Progenitor cell of endocrine pancreas (in vitro differentiated cells): ENCODE data around the gene RNF151. TPM values are rescaled to one million over a fixed set of nuclear protein-coding genes. Genes with fewer than 3 reads are reported as not detected.
"Not testable (repeated sequence)": the region's sequence is repeated elsewhere in the genome, so short reads cannot be mapped to it uniquely, and the experiment has no call there.

Experiments
- DNase-seq: peaks from one replicate; pipeline ENCODE4 v3.0.0; 2021; ENCODE audit warnings: low spot score; ENCODE audit not compliant: unreplicated experiment
- H3K27ac Mint-ChIP-seq: 2 replicates; pipeline ENCODE4 v1.8.0; 2021; ENCODE audit warnings: mild to moderate bottlenecking, moderate library complexity, mixed read lengths
- H3K27me3 Mint-ChIP-seq: 2 replicates; pipeline ENCODE4 v1.8.0; 2021; ENCODE audit warnings: mixed read lengths
- H3K36me3 Mint-ChIP-seq: 2 replicates; pipeline ENCODE4 v1.8.0; 2022; ENCODE audit warnings: mixed read lengths; ENCODE audit not compliant: insufficient read depth
- H3K4me1 Mint-ChIP-seq: 2 replicates; pipeline ENCODE4 v1.8.0; 2021; ENCODE audit warnings: low read depth, mixed read lengths
- H3K4me3 Mint-ChIP-seq: 2 replicates; pipeline ENCODE4 v1.8.0; 2021; ENCODE audit warnings: low read depth, mild to moderate bottlenecking, moderate library complexity, mixed read lengths
- H3K9me3 Mint-ChIP-seq: 2 replicates; pipeline ENCODE4 v1.8.0; 2021; ENCODE audit warnings: low read depth, mixed read lengths
- total RNA-seq: library from RNA; stranded (reverse); gene quantifications from 2 replicates; pipeline ENCODE4 v1.2.1, GENCODE V29; 2021
- TF ChIP-seq, protein P1 (sequence below): fragments of 200-600 bp; sonication (generic); IDR thresholded peaks from one replicate; pipeline ENCODE4 v1.5.0; 2021; ENCODE audit warnings: antibody characterized with exemption, mild to moderate bottlenecking; ENCODE audit not compliant: unreplicated experiment

The RNF151 gene
- total RNA-seq, 1 donor from 2014 or later, result not detected

DNA sequence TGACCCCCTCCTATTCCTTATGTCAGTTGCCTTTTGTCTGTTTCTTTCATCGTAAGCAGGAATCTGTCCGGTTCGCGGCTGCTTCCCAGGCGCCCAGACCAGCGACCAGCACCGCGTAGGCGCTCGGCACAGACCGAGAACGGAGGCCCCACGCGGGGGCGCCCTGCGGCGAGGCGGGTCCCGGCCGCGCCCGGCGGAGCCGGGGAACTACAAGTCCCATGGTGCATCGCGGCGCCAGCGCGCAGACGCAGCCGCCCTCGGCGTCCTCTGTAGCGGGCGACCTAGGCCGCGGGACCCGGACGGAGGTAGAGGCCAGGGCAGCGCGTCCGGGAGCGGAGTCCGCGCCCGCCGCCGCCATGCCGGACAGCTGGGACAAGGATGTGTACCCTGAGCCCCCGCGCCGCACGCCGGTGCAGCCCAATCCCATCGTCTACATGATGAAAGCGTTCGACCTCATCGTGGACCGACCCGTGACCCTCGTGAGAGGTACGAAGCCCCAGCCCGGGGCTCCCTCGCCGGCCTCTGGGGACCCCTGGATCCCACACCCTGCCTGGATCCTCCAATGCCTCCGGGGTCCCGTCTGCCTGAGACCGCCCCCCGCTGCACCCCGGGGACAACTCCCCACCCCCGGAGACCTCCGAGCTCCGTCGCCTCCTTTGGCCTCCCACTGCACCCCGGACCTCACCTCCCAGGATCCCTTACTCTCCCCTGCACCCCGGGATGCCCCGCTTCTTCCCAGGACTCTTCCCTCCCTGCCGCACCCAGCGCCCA is 7.2 kb upstream of the RNF151 start, which contains the start of gene NDUFB10:
Gene NDUFB10 (plus strand): TSS at position 270 of the 771 bp plus-strand sequence. CDS start 87 bp downstream, at position 357.
- H3K27ac Mint-ChIP-seq, result peak within 1 kb of the TSS; percentile 90
- no peaks in the 10 kb centered on the region for H3K9me3 Mint-ChIP-seq
- H3K27me3 Mint-ChIP-seq, result peaks cover 3% of the 10 kb centered on the region
- H3K4me3 Mint-ChIP-seq, result peak within 1 kb of the TSS; percentile 88
- TF ChIP-seq, protein P1, sequence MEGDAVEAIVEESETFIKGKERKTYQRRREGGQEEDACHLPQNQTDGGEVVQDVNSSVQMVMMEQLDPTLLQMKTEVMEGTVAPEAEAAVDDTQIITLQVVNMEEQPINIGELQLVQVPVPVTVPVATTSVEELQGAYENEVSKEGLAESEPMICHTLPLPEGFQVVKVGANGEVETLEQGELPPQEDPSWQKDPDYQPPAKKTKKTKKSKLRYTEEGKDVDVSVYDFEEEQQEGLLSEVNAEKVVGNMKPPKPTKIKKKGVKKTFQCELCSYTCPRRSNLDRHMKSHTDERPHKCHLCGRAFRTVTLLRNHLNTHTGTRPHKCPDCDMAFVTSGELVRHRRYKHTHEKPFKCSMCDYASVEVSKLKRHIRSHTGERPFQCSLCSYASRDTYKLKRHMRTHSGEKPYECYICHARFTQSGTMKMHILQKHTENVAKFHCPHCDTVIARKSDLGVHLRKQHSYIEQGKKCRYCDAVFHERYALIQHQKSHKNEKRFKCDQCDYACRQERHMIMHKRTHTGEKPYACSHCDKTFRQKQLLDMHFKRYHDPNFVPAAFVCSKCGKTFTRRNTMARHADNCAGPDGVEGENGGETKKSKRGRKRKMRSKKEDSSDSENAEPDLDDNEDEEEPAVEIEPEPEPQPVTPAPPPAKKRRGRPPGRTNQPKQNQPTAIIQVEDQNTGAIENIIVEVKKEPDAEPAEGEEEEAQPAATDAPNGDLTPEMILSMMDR, result peak; percentile 75
- peaks cover 16% of the 10 kb centered on the region for H3K36me3 Mint-ChIP-seq
- H3K4me1 Mint-ChIP-seq, result peaks cover 25% of the 10 kb centered on the region
- peak; percentile 92 for DNase-seq

DNA sequence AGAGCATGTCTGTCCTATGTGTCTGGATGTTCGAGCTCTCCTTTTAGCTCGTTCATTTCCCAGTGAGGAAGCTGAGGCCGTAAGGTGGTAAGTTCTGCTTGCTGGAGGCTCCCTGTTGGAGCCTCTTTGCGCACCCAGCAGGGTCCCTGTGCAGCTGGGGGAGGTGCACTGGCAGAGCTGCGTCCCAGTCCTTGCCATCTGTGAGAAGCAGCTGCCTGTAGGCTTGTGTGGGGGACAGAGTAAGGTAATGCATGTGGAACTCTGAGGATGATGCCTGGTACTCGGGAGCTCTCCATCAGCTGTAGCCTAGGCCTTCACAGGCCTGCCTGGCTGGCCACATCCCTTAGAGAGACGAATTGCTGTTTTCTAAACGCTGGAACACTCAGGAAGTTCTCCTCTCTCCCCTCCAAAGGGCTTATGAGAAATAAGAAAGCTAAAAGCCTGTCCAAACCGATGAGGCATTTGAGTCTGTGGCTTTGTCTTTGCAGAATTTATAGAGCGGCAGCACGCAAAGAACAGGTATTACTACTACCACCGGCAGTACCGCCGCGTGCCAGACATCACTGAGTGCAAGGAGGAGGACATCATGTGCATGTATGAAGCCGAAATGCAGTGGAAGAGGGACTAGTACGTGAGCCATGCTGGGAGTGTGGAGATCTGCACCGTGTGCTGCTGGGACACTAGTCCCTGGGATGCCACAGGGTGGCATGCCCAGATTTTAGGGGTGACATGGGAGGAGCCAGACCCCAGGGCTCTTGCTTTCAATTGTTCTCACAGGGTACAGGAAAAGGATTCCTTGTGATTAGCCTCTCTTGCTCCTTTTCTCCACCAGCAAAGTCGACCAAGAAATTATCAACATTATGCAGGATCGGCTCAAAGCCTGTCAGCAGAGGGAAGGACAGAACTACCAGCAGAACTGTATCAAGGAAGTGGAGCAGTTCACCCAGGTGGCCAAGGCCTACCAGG is 5.7 kb upstream of the RNF151 start:
- H3K4me1 Mint-ChIP-seq, result peaks cover 30% of the 10 kb centered on the region
- DNase-seq, result no peak
- no peaks in the 10 kb centered on the region for H3K9me3 Mint-ChIP-seq
- TF ChIP-seq, protein P1, result no peak
- H3K36me3 Mint-ChIP-seq, result peaks cover 16% of the 10 kb centered on the region
- H3K4me3 Mint-ChIP-seq, result peak overlapping the region; percentile 88
- H3K27ac Mint-ChIP-seq, result peak overlapping the region; percentile 59
- H3K27me3 Mint-ChIP-seq, result peaks cover 3% of the 10 kb centered on the region

DNA sequence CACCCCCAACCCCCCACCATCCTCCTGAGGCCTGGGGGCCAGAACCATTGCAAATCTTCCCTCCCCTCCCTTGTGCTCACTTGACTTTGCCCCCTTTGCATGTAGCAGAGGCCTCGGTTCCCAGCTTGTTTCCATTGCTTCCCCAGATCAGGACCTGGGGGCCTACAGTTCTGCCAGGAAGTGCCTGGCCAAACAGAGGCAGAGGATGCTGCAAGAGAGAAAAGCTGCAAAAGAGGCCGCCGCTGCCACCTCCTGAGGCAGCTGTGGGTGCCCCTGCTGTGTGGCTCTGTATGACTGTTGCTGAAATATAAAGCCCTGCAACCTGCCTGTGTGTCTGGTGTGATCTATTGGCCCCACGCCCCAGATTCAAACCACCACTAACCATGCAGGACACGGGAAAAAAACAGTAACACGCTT is 5.0 kb upstream of the RNF151 start:
- H3K4me3 Mint-ChIP-seq, result peak overlapping the region; percentile 14
- TF ChIP-seq, protein P1, result no peak
- H3K27me3 Mint-ChIP-seq, result peaks cover 3% of the 10 kb centered on the region
- H3K4me1 Mint-ChIP-seq, result peaks cover 30% of the 10 kb centered on the region
- peaks cover 16% of the 10 kb centered on the region for H3K36me3 Mint-ChIP-seq
- DNase-seq, result no peak
- H3K27ac Mint-ChIP-seq, result no peak overlapping the region
- H3K9me3 Mint-ChIP-seq, result no peaks in the 10 kb centered on the region

DNA sequence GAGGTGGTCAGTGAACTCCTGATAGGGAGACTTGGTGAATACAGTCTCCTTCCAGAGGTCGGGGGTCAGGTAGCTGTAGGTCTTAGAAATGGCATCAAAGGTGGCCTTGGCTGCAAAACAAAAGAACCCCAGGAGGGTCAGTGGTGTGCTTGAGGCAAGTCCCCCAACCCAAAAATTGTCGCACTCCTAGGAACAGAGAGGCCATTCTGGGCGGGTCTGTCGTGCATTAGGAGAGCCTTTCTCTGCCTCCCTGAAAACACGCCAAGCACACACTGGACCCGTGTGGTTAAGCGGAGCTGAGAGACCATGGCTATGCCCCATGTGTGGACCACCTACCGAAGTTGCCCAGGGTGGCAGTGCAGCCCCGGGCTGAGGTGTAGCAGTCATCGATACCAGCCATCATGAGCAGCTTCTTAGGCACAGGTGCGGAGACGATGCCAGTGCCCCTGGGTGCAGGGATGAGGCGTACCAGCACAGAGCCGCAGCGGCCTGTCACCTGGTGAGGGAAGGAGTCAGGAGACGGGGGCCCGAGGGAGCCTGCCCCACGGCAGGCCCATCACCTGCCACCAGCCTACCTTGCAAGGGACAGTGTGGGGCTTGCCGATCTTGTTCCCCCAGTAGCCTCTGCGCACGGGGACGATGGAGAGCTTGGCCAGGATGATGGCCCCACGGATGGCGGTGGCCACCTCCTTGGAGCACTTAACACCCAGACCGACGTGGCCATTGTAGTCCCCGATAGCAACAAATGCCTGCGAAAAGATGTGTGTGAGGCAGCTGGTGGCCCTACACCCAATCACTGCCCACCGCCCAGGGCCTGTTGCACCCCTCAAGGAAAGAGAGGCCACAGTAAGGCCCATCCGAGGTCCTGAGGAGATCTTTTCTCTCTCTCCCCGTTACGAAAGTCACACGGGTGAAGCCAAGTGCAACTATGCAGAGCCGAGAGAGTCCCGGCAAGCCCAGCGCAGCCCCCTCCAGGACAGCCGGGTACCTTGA is 4.2 kb upstream of the RNF151 start:
- not testable (repeated sequence) for DNase-seq, H3K9me3 Mint-ChIP-seq, H3K27me3 Mint-ChIP-seq
- Mint-ChIP-seq H3K27ac (peak overlapping the region; percentile 86), H3K36me3 (peaks cover 16% of the 10 kb centered on the region), H3K4me3 (peak overlapping the region; percentile 88), H3K4me1 (peaks cover 30% of the 10 kb centered on the region)

DNA sequence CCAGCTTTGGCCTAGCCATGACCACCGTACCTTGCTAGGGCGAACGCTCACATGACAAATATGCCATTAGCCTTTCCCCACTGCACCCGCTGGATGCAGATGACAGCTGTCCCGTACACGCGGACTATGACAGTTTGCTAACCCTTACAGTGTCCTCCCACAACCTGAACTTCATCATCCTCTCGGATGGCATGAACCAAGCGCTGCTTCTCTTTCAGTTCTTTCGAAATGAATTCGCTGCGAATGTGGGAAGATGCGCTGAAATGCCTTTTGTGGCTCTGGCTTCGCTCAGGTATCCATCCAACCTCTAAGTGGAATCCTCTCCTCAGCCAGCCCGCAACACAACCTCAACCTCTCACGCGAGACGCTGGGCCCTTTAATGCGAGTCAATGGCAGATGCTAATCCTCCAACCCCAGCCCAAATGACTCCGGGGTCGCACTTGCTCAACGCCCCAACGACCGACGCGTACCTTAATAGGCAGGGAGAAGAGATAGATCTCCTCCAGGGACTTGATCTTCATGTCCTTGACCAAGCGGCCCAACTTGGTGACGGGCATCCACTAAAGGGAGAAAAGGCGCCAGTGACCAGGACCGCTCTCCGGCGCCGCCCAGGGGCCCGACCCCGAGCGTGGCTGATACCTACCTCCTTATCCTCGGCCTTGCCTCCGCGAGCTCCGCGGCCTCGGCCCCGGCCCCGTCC is 2.7 kb upstream of the RNF151 start:
- TF ChIP-seq, protein P1, result peak; percentile 22
- peaks cover 30% of the 10 kb centered on the region for H3K4me1 Mint-ChIP-seq
- no peaks in the 10 kb centered on the region for H3K9me3 Mint-ChIP-seq
- peaks cover 16% of the 10 kb centered on the region for H3K36me3 Mint-ChIP-seq
- no peaks in the 10 kb centered on the region for H3K27me3 Mint-ChIP-seq
- H3K4me3 Mint-ChIP-seq, result peak overlapping the region; percentile 88
- no peak for DNase-seq
- H3K27ac Mint-ChIP-seq, result peak overlapping the region; percentile 77
